ENCODE results near the gene CLIC3.

CLIC3 gene

DNA sequence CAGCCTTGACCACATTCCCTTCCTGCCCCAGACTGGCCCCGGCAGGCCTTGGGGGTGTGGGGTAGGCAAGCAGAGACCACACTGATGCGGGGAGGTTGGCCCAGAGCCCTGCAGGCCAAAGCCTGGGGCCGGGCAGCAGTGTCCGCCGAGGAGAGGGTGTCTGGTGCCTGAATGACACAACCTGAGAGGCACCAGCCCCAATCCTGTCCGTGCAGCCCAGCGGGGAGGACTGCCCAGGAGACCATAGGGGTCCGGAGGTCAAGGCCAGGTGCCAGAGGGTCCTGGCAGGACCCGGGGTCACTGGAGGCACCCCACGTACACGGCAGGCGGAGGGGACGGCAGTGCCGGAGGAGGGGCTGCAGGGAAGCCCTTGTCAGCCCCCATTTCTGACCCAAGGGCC is 24.6 kb downstream of the CLIC3 start:
- TF ChIP-seq, protein P1, sequence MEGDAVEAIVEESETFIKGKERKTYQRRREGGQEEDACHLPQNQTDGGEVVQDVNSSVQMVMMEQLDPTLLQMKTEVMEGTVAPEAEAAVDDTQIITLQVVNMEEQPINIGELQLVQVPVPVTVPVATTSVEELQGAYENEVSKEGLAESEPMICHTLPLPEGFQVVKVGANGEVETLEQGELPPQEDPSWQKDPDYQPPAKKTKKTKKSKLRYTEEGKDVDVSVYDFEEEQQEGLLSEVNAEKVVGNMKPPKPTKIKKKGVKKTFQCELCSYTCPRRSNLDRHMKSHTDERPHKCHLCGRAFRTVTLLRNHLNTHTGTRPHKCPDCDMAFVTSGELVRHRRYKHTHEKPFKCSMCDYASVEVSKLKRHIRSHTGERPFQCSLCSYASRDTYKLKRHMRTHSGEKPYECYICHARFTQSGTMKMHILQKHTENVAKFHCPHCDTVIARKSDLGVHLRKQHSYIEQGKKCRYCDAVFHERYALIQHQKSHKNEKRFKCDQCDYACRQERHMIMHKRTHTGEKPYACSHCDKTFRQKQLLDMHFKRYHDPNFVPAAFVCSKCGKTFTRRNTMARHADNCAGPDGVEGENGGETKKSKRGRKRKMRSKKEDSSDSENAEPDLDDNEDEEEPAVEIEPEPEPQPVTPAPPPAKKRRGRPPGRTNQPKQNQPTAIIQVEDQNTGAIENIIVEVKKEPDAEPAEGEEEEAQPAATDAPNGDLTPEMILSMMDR (IDR thresholded peaks at IDR 0.05; ENCODE audit: low read length) = no peak
- TF ChIP-seq EZH2 (IDR thresholded peaks at IDR 0.05; ENCODE audit: borderline replicate concordance, low read length) = no peak
- H3K9ac ChIP-seq (ENCODE audit: low read length) = no peak overlapping the region
- H3K9me3 ChIP-seq (ENCODE audit: low read length) = no peaks in the 10 kb centered on the region
- H3K79me2 ChIP-seq (ENCODE audit: insufficient read depth, low read length) = no peaks in the 10 kb centered on the region
- H3K4me3 ChIP-seq (ENCODE audit: low read depth, low read length, poor library complexity, severe bottlenecking) = no peak overlapping the region
- H2AFZ ChIP-seq (ENCODE audit: low read length) = no peak overlapping the region
- no peaks in the 10 kb centered on the region for H3F3A ChIP-seq (ENCODE audit: insufficient read depth, low read length)
- H4K20me1 ChIP-seq (ENCODE audit: insufficient read depth, low read length) = no peaks in the 10 kb centered on the region
- peaks cover 4% of the 10 kb centered on the region; the same call in 1 of the 2 replicates for H3K27me3 ChIP-seq (ENCODE audit: insufficient read depth, low read length)
- no peak overlapping the region for H3K4me2 ChIP-seq (ENCODE audit: low read length)
- no peaks in the 10 kb centered on the region for H3K36me3 ChIP-seq (ENCODE audit: insufficient read depth, low read length)
- no peaks in the 10 kb centered on the region for H3K4me1 ChIP-seq (ENCODE audit: insufficient read depth, low read length, severe bottlenecking)
- H3K9me2 ChIP-seq (ENCODE audit: low read depth, low read length) = no peaks in the 10 kb centered on the region
- no peak overlapping the region for H3K27ac ChIP-seq (ENCODE audit: low read depth, low read length, poor library complexity, severe bottlenecking)

- no peaks in the 10 kb centered on the region for H3K9me3 ChIP-seq (ENCODE audit: low read length)
- H3K36me3 ChIP-seq (ENCODE audit: insufficient read depth, low read length) = no peaks in the 10 kb centered on the region
- TF ChIP-seq, protein P1 (IDR thresholded peaks at IDR 0.05; ENCODE audit: low read length) = no peak
- TF ChIP-seq EZH2 (IDR thresholded peaks at IDR 0.05; ENCODE audit: borderline replicate concordance, low read length) = no peak
- no peaks in the 10 kb centered on the region for H3K9me2 ChIP-seq (ENCODE audit: low read depth, low read length)
- H3K79me2 ChIP-seq (ENCODE audit: insufficient read depth, low read length) = no peaks in the 10 kb centered on the region
- H3K9ac ChIP-seq (ENCODE audit: low read length) = no peak overlapping the region
- no peak overlapping the region for H3K4me3 ChIP-seq (ENCODE audit: low read depth, low read length, poor library complexity, severe bottlenecking)
- H3K4me1 ChIP-seq (ENCODE audit: insufficient read depth, low read length, severe bottlenecking) = peaks cover 5% of the 10 kb centered on the region
- no peaks in the 10 kb centered on the region for H4K20me1 ChIP-seq (ENCODE audit: insufficient read depth, low read length)
- H3F3A ChIP-seq (ENCODE audit: insufficient read depth, low read length) = no peaks in the 10 kb centered on the region
- no peak overlapping the region for H3K27ac ChIP-seq (ENCODE audit: low read depth, low read length, poor library complexity, severe bottlenecking)
- H3K27me3 ChIP-seq (ENCODE audit: insufficient read depth, low read length) = peaks cover 4% of the 10 kb centered on the region; the same call in 1 of the 2 replicates
- no peak overlapping the region for H3K4me2 ChIP-seq (ENCODE audit: low read length)
- H2AFZ ChIP-seq (ENCODE audit: low read length) = no peak overlapping the region
These were observed 26.0 kb downstream of the CLIC3 start for GRCh38 chr9:136970361-136970760.

DNA sequence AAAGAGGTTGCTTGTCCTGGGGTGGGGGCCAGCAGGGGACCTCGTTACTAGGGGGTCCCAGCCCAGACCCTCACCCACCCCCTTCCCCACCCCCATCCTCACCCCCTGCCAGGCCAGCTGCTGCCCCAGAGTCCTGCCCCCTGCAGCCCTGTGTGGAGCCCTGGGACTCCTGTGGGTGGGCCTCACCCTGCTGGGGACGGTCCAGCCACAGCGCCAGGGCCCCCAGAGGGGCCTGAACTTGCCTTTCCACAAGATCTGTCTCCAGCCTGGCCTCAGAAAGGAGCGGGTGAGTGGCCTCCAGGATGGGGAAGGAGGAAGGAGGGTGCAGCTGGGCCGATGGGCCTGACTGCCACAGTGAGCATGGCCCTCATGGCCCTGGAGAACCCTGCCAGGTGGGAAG is 26.6 kb downstream of the CLIC3 start:
- H3K27ac ChIP-seq (ENCODE audit: low read depth, low read length, poor library complexity, severe bottlenecking) = no peak overlapping the region

More for the DNA sequence above, 26.6 kb downstream of the CLIC3 start:
- Histone ChIP-seq H4K20me1 (ENCODE audit: insufficient read depth, low read length) (no peaks in the 10 kb centered on the region), H3K9ac (ENCODE audit: low read length) (no peak overlapping the region), H3F3A (ENCODE audit: insufficient read depth, low read length) (no peaks in the 10 kb centered on the region), H3K36me3 (ENCODE audit: insufficient read depth, low read length) (no peaks in the 10 kb centered on the region), H3K4me1 (ENCODE audit: insufficient read depth, low read length, severe bottlenecking) (peaks cover 5% of the 10 kb centered on the region), H2AFZ (ENCODE audit: low read length) (no peak overlapping the region), H3K4me3 (ENCODE audit: low read depth, low read length, poor library complexity, severe bottlenecking) (no peak overlapping the region), H3K9me2 (ENCODE audit: low read depth, low read length) (no peaks in the 10 kb centered on the region), H3K27me3 (ENCODE audit: insufficient read depth, low read length) (peaks cover 4% of the 10 kb centered on the region; the same call in 1 of the 2 replicates), H3K79me2 (ENCODE audit: insufficient read depth, low read length) (no peaks in the 10 kb centered on the region), H3K4me2 (ENCODE audit: low read length) (no peak overlapping the region), H3K9me3 (ENCODE audit: low read length) (no peaks in the 10 kb centered on the region)
- no peak for TF ChIP-seq EZH2 (IDR thresholded peaks at IDR 0.05; ENCODE audit: borderline replicate concordance, low read length)
- TF ChIP-seq, protein P1 (IDR thresholded peaks at IDR 0.05; ENCODE audit: low read length) = no peak
